Ectodermal cell (in vitro differentiated cells): ENCODE results near the gene HIBCH.

Experiments used
- H3K27ac ChIP-seq: 2 replicates; pipeline ENCODE4 v1.7.0; 2013; ENCODE audit warnings: mild to moderate bottlenecking, low read depth, low read length; ENCODE audit not compliant: insufficient read depth, poor library complexity, severe bottlenecking
- H3K27me3 ChIP-seq: 2 replicates; pipeline ENCODE4 v1.7.0; 2013; ENCODE audit warnings: mild to moderate bottlenecking, low read length; ENCODE audit not compliant: insufficient read depth, control insufficient read depth, poor library complexity, severe bottlenecking
- H3K36me3 ChIP-seq: one replicate; pipeline ENCODE4 v1.7.0; 2013; ENCODE audit warnings: low read length; ENCODE audit not compliant: control insufficient read depth, insufficient read depth
- H3K4me1 ChIP-seq: one replicate; pipeline ENCODE4 v1.7.0; 2013; ENCODE audit warnings: low read length; ENCODE audit not compliant: control insufficient read depth, insufficient read depth
- H3K4me3 ChIP-seq: 2 replicates; pipeline ENCODE4 v1.7.0; 2013; ENCODE audit warnings: low read depth, low read length, control low read depth; ENCODE audit not compliant: insufficient read depth
- H3K9me3 ChIP-seq: 2 replicates; pipeline ENCODE4 v1.7.0; 2013; ENCODE audit warnings: mild to moderate bottlenecking, low read length, moderate library complexity; ENCODE audit not compliant: control insufficient read depth
- WGBS, 2 experiments: methylation state at CpG; one replicate each; pipeline ENCODE4 v1.1.7; 2013; ENCODE audit warnings: missing lambda C conversion rate in 2 of 2; 5-methylcytosine and 5-hydroxymethylcytosine counted together

The HIBCH gene

DNA sequence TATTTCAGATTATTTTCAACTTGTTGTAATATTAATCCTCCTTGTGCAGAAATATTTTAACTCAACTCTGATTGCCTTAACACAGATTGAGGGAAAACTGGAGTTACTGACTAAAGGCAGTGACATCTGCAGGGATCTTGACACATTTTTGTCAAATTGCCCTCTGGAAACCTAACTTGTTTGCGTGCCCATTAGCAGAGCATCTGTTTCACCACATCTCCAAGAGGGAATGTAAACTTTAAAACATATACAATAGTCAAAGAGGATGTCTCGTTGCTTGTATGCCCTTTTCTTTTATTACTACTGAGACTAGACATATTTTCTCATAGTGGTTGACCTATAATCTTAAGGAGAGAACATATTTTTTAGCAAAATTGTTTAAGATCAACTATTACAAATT is 38.0 kb upstream of the HIBCH start:
- WGBS, 2 experiments: 59 to 64% methylated on average over 1 to 2 of the region's 2 CpGs
- Histone ChIP-seq H3K36me3 (no peaks in the 10 kb centered on the region), H3K4me1 (peaks cover 5% of the 10 kb centered on the region), H3K27ac (no peak overlapping the region), H3K27me3 (no peaks in the 10 kb centered on the region), H3K4me3 (no peak overlapping the region), H3K9me3 (no peaks in the 10 kb centered on the region)

GRCh38 chr2:190355968-190356644 is 36.5 kb upstream of the HIBCH start:
- no peaks in the 10 kb centered on the region for H3K9me3 ChIP-seq
- 88% methylated on average over 6 of the region's 6 CpGs for WGBS, 2 experiments
- H3K27ac ChIP-seq: no peak overlapping the region
- peaks cover 5% of the 10 kb centered on the region for H3K4me1 ChIP-seq
- no peak overlapping the region for H3K4me3 ChIP-seq
- H3K27me3 ChIP-seq: no peaks in the 10 kb centered on the region
- no peaks in the 10 kb centered on the region for H3K36me3 ChIP-seq

GRCh38 chr2:190354003-190354690 is 34.5 kb upstream of the HIBCH start:
- Histone ChIP-seq H3K36me3 (no peaks in the 10 kb centered on the region), H3K9me3 (no peaks in the 10 kb centered on the region), H3K27me3 (no peaks in the 10 kb centered on the region), H3K4me1 (no peaks in the 10 kb centered on the region), H3K27ac (no peak overlapping the region), H3K4me3 (no peak overlapping the region)
- 88 to 91% methylated on average over 12 of the region's 12 CpGs for WGBS, 2 experiments

- no peaks in the 10 kb centered on the region for H3K36me3 ChIP-seq
- H3K4me3 ChIP-seq: no peak overlapping the region
- H3K4me1 ChIP-seq: no peaks in the 10 kb centered on the region
- no peaks in the 10 kb centered on the region for H3K9me3 ChIP-seq
- H3K27me3 ChIP-seq: no peaks in the 10 kb centered on the region
- no peak overlapping the region for H3K27ac ChIP-seq
Measured at GRCh38 chr2:190353537-190353899, 33.9 kb upstream of the HIBCH start.

DNA sequence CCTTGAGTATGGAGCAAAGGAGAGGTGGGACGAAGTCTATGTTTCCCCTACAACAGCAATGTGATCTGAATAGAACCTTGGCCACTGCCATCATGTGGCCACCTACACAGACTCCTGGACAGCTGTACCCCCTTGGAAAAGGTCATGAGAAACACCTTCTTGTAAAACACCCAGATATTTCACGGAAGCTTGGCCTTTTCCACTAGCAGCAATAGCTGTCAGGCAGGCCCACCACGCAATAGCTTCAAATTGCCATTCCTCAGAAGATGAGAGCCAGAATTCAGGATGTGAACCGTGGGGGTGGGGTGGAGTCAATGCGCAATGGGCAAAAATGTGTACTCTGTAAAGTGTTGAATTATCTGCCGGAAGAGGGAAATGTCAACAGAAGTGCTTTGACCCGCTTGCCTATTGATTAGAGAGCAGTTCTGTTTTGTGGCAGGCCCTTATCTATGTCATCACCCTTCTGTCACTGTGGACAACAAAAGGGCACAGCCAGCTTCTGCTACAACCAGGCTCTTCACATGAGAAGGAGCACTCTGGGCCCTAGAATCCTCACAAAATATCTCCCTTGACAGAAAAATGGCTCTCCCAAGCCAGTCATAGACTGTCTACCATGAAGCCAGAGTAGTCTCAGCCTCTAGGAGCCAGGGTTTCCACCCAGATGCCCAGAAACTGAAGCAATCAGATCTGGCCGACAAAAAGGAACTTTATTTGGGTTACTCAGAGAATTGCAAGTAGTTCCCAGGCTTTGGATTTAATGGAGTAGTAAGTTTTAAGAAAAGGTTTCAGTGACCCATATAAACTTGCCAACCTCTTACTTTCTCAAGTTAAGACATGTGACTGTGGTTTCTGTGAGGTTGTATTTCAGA is 33.3 kb upstream of the HIBCH start:
- H3K36me3 ChIP-seq: no peaks in the 10 kb centered on the region
- 93 to 96% methylated on average over 8 of the region's 8 CpGs for WGBS, 2 experiments
- H3K4me1 ChIP-seq: no peaks in the 10 kb centered on the region
- no peaks in the 10 kb centered on the region for H3K27me3 ChIP-seq
- no peak overlapping the region for H3K27ac ChIP-seq
- H3K9me3 ChIP-seq: no peaks in the 10 kb centered on the region
- no peak overlapping the region for H3K4me3 ChIP-seq

DNA sequence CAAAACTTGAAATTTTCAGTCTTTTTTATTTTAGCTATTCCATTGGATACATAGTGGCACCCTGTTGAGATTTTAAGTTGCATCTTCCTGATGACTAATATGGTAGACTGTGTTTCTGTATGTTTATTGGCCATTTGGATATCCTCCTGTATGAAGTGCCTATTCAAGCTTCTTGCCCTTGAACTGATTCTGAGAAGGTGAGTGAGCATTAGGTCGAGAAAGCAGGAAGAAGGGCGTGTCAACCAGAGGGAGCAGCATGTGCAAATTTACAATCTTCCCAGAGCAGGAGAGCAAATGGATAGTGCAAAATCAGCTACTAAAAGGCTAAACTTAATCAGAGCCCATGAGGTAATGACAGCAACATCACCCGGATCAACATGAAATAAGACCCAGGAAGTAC is 32.3 kb upstream of the HIBCH start:
- 91 to 92% methylated on average over 3 of the region's 3 CpGs for WGBS, 2 experiments
- Histone ChIP-seq H3K4me1 (no peaks in the 10 kb centered on the region), H3K36me3 (no peaks in the 10 kb centered on the region), H3K27ac (no peak overlapping the region), H3K4me3 (no peak overlapping the region), H3K27me3 (no peaks in the 10 kb centered on the region), H3K9me3 (no peaks in the 10 kb centered on the region)

DNA sequence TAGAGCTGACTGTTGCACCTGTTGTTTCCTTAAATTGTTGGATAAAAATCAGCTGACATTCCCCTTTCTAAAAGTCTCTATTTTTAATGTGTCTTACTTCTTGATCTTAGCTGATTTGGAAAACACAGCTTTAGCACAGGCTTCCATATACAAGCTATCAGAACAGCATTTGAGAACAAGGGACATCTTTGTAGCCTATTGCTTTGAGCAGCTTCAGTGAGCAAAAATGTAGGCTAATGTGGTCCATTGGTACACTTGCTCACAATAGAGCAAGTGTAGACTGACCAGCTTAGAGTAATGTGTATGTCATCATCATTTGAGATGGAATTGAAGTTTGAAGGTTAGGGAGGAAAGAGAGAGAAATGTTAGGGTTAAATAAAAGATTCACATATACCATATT is 30.7 kb upstream of the HIBCH start:
- Histone ChIP-seq H3K9me3 (no peaks in the 10 kb centered on the region), H3K27ac (no peak overlapping the region), H3K4me1 (no peaks in the 10 kb centered on the region), H3K4me3 (no peak overlapping the region), H3K27me3 (no peaks in the 10 kb centered on the region), H3K36me3 (no peaks in the 10 kb centered on the region)

- no peak overlapping the region for H3K27ac ChIP-seq
- peaks cover 31% of the 10 kb centered on the region for H3K27me3 ChIP-seq
- H3K36me3 ChIP-seq: no peaks in the 10 kb centered on the region
- H3K4me3 ChIP-seq: peak overlapping the region; percentile 41
- H3K9me3 ChIP-seq: no peaks in the 10 kb centered on the region
- no peaks in the 10 kb centered on the region for H3K4me1 ChIP-seq
- WGBS, 2 experiments: 53 to 54% methylated on average over 7 of the region's 7 CpGs
Measured at GRCh38 chr2:190344276-190344827, 24.7 kb upstream of the HIBCH start.

DNA sequence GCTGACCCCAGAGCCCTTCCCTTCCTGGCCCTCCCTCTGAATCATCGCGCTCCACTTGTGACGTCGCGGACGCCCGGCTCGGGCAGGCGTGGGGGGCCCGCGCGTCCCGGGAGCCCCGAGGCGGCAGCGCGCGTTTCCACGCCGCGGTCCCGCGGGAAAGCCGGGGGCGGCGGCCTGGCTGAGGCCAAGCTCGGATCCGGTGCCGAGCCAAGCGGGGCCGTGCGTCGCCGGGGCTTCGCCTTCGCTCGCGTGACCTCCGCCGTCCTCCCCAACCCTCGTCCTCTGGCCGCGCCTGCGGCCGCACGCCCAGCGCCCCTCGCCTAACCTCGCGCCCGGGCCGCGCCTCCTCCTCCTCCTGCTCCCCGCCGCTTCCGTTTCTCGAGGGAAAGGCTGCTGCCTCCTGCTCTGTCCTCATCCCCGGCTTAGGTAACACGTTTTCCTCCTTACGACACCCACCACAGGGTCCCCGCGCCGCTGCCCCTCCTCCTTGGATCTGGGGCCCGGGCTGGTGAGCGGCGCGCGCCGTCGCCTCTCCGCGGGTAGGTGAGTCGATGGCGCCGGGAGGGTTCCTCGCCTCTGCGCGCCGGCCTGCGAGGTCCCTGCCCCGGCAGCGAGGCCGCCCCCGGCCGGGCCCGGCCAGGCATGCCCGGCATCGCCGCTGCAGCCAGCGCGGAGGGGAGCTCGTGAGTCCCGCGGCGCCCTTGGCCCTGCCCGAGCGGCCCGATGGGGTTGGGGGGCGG is 24.1 kb upstream of the HIBCH start, which contains the start of gene INPP1:
Gene INPP1, plus strand, starts transcription at position 54 of the 740 bp plus-strand sequence. CDS start 16,514 bp downstream, outside the sequence.
- Histone ChIP-seq H3K27me3 (peaks cover 31% of the 10 kb centered on the region), H3K4me3 (peak within 1 kb of the TSS; percentile 41), H3K4me1 (no peaks in the 10 kb centered on the region), H3K27ac (no peak within 1 kb of the TSS), H3K36me3 (no peaks in the 10 kb centered on the region), H3K9me3 (no peaks in the 10 kb centered on the region)
- 1% methylated on average over 99 of the region's 99 CpGs for whole genome bisulfite sequencing, 2 experiments
